Choroid plexus epithelial cell (primary cell): ENCODE results near the gene CDK5.

ENCODE experiments used
- DNase-seq: peaks from one replicate; pipeline ENCODE4 v3.0.0-alpha.2; 2010; ENCODE audit warnings: low read depth
- H3K4me3 ChIP-seq: 2 replicates; pipeline ENCODE4 v1.5.1; 2011; ENCODE audit warnings: low read depth, mild to moderate bottlenecking, control low read depth, low read length, moderate library complexity
- TF ChIP-seq, protein P1 (sequence below): conservative IDR thresholded peaks from 2 replicates; pipeline ENCODE4 v1.5.1; 2011; ENCODE audit warnings: low read depth, mild to moderate bottlenecking, control low read depth, inconsistent platforms, low read length, moderate library complexity

Gene CDK5

DNA sequence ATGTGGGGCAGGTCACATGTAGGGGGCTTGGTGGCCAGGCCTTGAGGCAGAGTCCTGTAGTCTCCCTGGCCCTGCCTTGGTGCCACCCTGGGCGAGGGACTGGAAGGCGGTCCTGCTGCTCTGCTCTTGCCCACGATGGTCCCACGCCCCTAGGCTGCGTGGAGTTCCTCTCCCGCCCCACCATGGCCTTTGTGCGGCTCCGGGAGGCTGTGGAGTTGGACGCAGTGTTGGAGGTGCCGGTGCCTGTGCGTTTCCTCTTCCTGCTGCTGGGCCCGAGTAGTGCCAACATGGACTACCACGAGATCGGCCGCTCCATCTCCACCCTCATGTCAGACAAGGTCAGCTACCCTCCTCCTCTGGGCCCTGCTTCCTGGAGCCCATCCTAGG lies 12.9 kb upstream of the CDK5 start:
- H3K4me3 ChIP-seq, result no peak overlapping the region
- no peak for DNase-seq
- TF ChIP-seq, protein P1, sequence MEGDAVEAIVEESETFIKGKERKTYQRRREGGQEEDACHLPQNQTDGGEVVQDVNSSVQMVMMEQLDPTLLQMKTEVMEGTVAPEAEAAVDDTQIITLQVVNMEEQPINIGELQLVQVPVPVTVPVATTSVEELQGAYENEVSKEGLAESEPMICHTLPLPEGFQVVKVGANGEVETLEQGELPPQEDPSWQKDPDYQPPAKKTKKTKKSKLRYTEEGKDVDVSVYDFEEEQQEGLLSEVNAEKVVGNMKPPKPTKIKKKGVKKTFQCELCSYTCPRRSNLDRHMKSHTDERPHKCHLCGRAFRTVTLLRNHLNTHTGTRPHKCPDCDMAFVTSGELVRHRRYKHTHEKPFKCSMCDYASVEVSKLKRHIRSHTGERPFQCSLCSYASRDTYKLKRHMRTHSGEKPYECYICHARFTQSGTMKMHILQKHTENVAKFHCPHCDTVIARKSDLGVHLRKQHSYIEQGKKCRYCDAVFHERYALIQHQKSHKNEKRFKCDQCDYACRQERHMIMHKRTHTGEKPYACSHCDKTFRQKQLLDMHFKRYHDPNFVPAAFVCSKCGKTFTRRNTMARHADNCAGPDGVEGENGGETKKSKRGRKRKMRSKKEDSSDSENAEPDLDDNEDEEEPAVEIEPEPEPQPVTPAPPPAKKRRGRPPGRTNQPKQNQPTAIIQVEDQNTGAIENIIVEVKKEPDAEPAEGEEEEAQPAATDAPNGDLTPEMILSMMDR, result no peak

DNA sequence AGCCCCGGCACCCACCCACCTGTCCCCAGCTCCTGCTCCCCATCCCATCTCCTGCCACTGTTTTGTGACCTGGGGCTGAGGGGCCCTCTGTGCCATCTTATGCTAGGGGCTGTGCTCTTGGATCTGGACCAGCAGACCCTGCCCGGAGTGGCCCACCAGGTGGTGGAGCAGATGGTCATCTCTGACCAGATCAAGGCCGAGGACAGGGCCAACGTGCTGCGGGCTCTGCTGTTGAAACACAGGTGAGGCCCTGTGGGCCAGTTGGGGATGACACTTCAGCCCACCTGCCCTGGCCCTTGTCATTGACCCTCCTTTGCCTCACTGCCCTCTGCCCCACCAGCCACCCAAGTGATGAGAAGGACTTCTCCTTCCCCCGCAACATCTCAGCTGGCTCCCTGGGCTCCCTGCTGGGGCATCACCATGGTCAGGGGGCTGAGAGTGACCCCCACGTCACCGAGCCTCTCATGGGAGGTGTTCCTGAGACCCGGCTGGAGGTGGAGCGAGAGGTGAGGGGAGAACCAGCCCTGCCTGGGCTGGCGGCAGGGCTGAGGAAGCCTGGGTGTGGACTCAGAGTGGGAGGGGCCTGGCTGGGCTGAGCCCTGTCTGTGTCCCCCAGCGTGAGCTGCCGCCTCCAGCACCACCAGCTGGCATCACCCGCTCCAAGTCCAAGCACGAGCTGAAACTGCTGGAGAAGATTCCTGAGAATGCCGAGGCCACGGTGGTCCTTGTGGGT lies 12.3 kb upstream of the CDK5 start:
- no peak for DNase-seq
- TF ChIP-seq, protein P1, result no peak
- no peak overlapping the region for H3K4me3 ChIP-seq

- no peak overlapping the region for H3K4me3 ChIP-seq
- TF ChIP-seq, protein P1, result no peak
- peak; percentile 89 for DNase-seq
Observed at GRCh38 chr7:151068069-151068773, 10.5 kb upstream of the CDK5 start.

DNA sequence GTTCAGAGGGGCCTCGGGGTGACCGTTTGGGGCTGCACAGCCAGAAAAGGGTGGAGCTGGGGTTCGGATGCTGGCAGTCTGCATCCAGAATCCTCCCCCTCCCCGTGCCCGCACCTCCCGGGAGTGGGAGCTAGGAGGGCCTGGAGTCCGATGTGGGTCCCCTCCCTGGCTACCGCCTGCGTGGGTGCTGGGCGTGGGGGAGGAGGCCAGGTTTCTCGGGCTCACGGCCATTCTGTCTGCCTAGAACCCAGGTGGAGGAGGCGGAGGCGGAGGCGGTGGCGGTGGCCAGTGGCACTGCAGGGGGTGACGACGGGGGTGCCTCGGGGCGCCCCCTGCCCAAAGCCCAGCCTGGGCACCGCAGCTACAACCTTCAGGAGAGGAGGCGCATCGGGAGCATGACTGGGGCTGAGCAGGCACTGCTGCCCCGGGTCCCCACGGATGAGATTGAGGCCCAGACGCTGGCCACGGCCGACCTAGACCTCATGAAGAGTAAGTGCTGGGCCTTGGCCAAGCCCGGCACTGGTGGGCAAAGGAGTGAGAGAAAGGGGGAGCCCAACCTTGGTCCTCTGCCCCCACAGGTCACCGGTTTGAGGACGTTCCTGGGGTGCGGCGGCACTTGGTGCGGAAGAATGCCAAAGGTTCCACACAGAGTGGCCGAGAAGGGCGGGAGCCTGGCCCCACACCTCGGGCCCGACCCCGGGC lies 8.7 kb upstream of the CDK5 start:
- no peak for DNase-seq
- TF ChIP-seq, protein P1, result no peak
- H3K4me3 ChIP-seq, result no peak overlapping the region

DNA sequence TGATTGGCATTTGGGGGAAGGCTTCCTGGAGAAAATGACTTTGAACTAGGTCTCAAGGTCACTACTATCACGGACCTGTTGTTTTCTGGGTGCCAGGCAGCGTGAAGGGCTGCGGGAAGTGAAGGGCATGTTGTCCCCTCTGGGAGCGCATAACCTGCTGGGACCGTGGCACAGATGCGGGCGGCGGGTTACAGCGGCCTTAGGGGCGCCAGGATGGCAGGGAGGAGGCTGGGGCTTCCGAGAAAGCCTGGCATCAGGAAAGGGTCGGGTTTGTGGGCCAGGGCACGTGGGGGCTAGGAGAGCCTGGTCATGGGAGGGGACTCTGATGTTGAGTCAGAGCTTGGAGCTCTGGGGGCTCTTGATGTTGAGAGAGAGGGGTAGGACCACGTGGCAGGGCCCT lies 7.8 kb upstream of the CDK5 start:
- TF ChIP-seq, protein P1, result no peak
- no peak overlapping the region for H3K4me3 ChIP-seq
- DNase-seq, result no peak

DNA sequence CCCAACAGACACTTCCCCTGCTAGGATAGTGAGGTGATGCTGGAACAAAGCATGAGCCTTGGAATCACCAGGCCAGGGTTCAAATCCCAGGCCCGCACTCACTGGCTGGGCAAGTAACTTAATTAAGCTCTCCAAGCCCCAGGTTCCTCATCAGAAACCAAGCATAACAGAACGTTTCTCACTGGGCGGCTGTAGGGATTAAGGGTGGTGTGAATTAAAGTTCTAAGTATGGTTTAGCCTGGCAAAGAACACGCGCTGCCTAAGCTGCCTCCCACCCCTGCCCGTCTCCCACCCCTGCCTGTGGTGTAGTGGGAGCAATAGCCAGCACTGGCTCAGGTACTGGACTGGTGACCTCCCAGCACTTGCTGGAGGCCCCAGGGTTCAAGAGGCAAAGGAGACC lies 7.3 kb upstream of the CDK5 start:
- DNase-seq, result no peak
- H3K4me3 ChIP-seq, result no peak overlapping the region
- TF ChIP-seq, protein P1, result no peak
